Stomach (tissue), 19 donors: ENCODE measurements around the gene ADAM29. TPM values are rescaled to one million over a fixed set of nuclear protein-coding genes. Genes with fewer than 3 reads are reported as not detected.
"Not testable (repeated sequence)": the region's sequence is repeated elsewhere in the genome, so short reads cannot be mapped to it uniquely, and the experiment has no call there.

ENCODE experiments used
- DNase-seq, 2 donors: peaks; one replicate each; pipeline versions ENCODE4 v3.0.0 to v3.0.0-alpha.2; 2013 to 2019
- H3K27ac ChIP-seq, 5 donors: fragments of 200-600 bp in 4 of 5; sonication (generic) in 4 of 5; one replicate each; pipeline ENCODE4 v1.5.1; 2013 to 2019; ENCODE audit warnings: mild to moderate bottlenecking in 1 of 5, moderate library complexity in 1 of 5
- H3K27me3 ChIP-seq, 3 donors: fragments of 200-600 bp; sonication (generic); one replicate each; pipeline ENCODE4 v1.5.1; 2017 to 2019; ENCODE audit warnings: mixed run types in 1 of 3
- H3K36me3 ChIP-seq, 4 donors: fragments of 200-600 bp; sonication (generic); 1 replicate in 3 of 4; 2 replicates in 1 of 4; pipeline ENCODE4 v1.5.1; 2016 to 2019
- H3K4me1 ChIP-seq, 4 donors: fragments of 200-600 bp; sonication (generic); one replicate each; pipeline ENCODE4 v1.5.1; 2016 to 2019
- H3K4me3 ChIP-seq, 4 donors: fragments of 200-600 bp; sonication (generic) in 3 of 4; one replicate each; pipeline ENCODE4 v1.5.1; 2016 to 2019; ENCODE audit warnings: mild to moderate bottlenecking in 1 of 4
- H3K9me3 ChIP-seq, 4 donors: fragments of 200-600 bp; sonication (generic); one replicate each; pipeline ENCODE4 v1.5.1; 2016 to 2019
- CTCF ChIP-seq, 7 experiments: fragments of 450-650 bp in 4 of 7; fragments of 200-600 bp in 3 of 7; sonication (generic) in 3 of 7; IDR thresholded peaks; one replicate each; pipeline ENCODE4 v1.5.1; 2016 to 2019; ENCODE audit warnings: antibody characterized with exemption in 7 of 7, control low read depth in 2 of 7, mild to moderate bottlenecking in 1 of 7
- EP300 ChIP-seq: sonication (generic); formaldehyde crosslinking; IDR thresholded peaks from one replicate; pipeline ENCODE4 v1.6.1; 2017; ENCODE audit warnings: antibody characterized with exemption
- POLR2A ChIP-seq, 4 donors: fragments of 450-650 bp; IDR thresholded peaks; one replicate each; pipeline ENCODE4 v1.6.1; 2016; ENCODE audit warnings: antibody characterized with exemption in 4 of 4, control low read depth in 2 of 4, mild to moderate bottlenecking in 1 of 4, moderate library complexity in 1 of 4
- POLR2AphosphoS5 ChIP-seq, 3 donors: sonication (generic); formaldehyde crosslinking; IDR thresholded peaks; one replicate each; pipeline ENCODE4 v1.6.1; 2016; ENCODE audit warnings: antibody characterized with exemption in 3 of 3
- WGBS, 5 donors: extraction: QIAGEN DNeasy Blood & Tissue Kit in 3 of 5; methylation state at CpG; one replicate each; pipeline versions ENCODE4 v1.1.5 to v1.1.7; 2013 to 2018; 5-methylcytosine and 5-hydroxymethylcytosine counted together
- intact Hi-C: fragments of 100-400 bp; cut with DNase I; formaldehyde crosslinking; loops from one replicate; pipeline ENCODE4 v1.15.1; 2023; ENCODE audit warnings: low total_unique reads
- long read RNA-seq, 10 donors: transcript quantifications; one replicate each; lab custom pipeline, GENCODE V29; 2026
- polyA plus RNA-seq, 3 donors: library from polyadenylated mRNA; stranded (reverse); fragments of 200-250 nt; gene quantifications; one replicate each; pipeline ENCODE4 v1.2.3, GENCODE V29; 2013
- total RNA-seq, 5 donors: library from RNA; depleted of rRNA; stranded (reverse); fragments of >200 nt; gene quantifications; one replicate each; pipeline versions ENCODE4 v1.1.0 to v1.2.3, GENCODE V29; 2014 to 2016
- donor health status: healthy with polysubstance abuse.
- donor health status: Bipolar disorder and iron deficiency.
- donor health status: healthy.

Gene ADAM29
- total RNA-seq (not detected), polyA plus RNA-seq (not detected)
- long read RNA-seq, donor 1, result 0 reads
- long read RNA-seq, donor 2, result 0 reads
- long read RNA-seq, donor 3, result 0 reads
- long read RNA-seq, donor 4, result 0 reads
- long read RNA-seq, donor 5, result 0 reads
- long read RNA-seq, donor 6, result 0 reads
- long read RNA-seq, donor 7, result 0 reads
- long read RNA-seq, donor 8, result 0 reads
- long read RNA-seq, donor 9, result 0 reads
- long read RNA-seq, donor 10, result 0 reads

GRCh38 chr4:174918058-174918457 is at the start of gene ADAM29:
Gene ADAM29 (plus strand): TSS chr4:174918358. CDS start chr4:174975526, 57,168 bp downstream.
- Histone ChIP-seq H3K27ac (no peak within 1 kb of the TSS), H3K9me3 (no peaks in the 10 kb centered on the region), H3K27me3 (no peaks in the 10 kb centered on the region), H3K4me1 (no peaks in the 10 kb centered on the region), H3K4me3 (no peak within 1 kb of the TSS), H3K36me3 (no peaks in the 10 kb centered on the region)
- intact Hi-C loops, result no loop called here
- TF ChIP-seq POLR2A (IDR thresholded peaks at IDR 0.05) (no peak), EP300 (no peak), POLR2AphosphoS5 (IDR thresholded peaks at IDR 0.05) (no peak), CTCF (IDR thresholded peaks at IDR 0.05) (no peak)
- 87 to 92% (median 88%) methylated on average over 5 of the region's 5 CpGs for WGBS, 5 donors
- DNase-seq, result no peak

- Histone ChIP-seq H3K27me3 (no peaks in the 10 kb centered on the region), H3K4me1 (peaks cover 0 to 4% (median 0%) of the 10 kb centered on the region in 4 donors), H3K36me3 (no peaks in the 10 kb centered on the region), H3K27ac (no peak overlapping the region), H3K4me3 (no peak overlapping the region), H3K9me3 (no peaks in the 10 kb centered on the region)
- intact Hi-C loops, result no loop called here
- DNase-seq, result no peak
- WGBS, 5 donors, result 54 to 92% (median 65%) methylated on average over 3 of the region's 3 CpGs
- TF ChIP-seq POLR2A (IDR thresholded peaks at IDR 0.05) (no peak), POLR2AphosphoS5 (IDR thresholded peaks at IDR 0.05) (no peak)
These were observed 48.8 kb upstream of the ADAM29 start for GRCh38 chr4:174869339-174869738.

GRCh38 chr4:174870311-174870710 is 47.8 kb upstream of the ADAM29 start:
- Histone ChIP-seq H3K4me3 (no peak overlapping the region), H3K4me1 (peaks cover 0 to 4% (median 0%) of the 10 kb centered on the region in 4 donors), H3K27ac (no peak overlapping the region), H3K36me3 (no peaks in the 10 kb centered on the region), H3K27me3 (no peaks in the 10 kb centered on the region), H3K9me3 (no peaks in the 10 kb centered on the region)
- DNase-seq, result no peak
- 19 to 28% (median 25%) methylated on average over 2 of the region's 2 CpGs for WGBS, 5 donors
- no peak for TF ChIP-seq POLR2A (IDR thresholded peaks at IDR 0.05)
- no peak for TF ChIP-seq CTCF (IDR thresholded peaks at IDR 0.05)
- TF ChIP-seq POLR2AphosphoS5 (IDR thresholded peaks at IDR 0.05), result no peak
- no peak for TF ChIP-seq EP300
- intact Hi-C loops, result no loop called here

- TF ChIP-seq POLR2AphosphoS5 (IDR thresholded peaks at IDR 0.05) (no peak), POLR2A (IDR thresholded peaks at IDR 0.05) (no peak), CTCF (IDR thresholded peaks at IDR 0.05) (no peak), EP300 (no peak)
- intact Hi-C loops, result no loop called here
- peaks cover 0 to 4% (median 0%) of the 10 kb centered on the region in 4 donors for H3K4me1 ChIP-seq
- H3K36me3 ChIP-seq, result no peaks in the 10 kb centered on the region
- H3K27ac ChIP-seq, result no peak overlapping the region
- H3K9me3 ChIP-seq, result no peaks in the 10 kb centered on the region
- H3K4me3 ChIP-seq, result no peak overlapping the region
- no peaks in the 10 kb centered on the region for H3K27me3 ChIP-seq
- no peak for DNase-seq
These were observed 46.8 kb upstream of the ADAM29 start for GRCh38 chr4:174871407-174871806.

- DNase-seq, result peak; percentile 6 to 36
- H3K27ac ChIP-seq, H3K4me1 ChIP-seq, H3K9me3 ChIP-seq, H3K36me3 ChIP-seq, H3K4me3 ChIP-seq, intact Hi-C loops, H3K27me3 ChIP-seq: not testable (repeated sequence)
- 32 to 56% (median 40%) methylated on average over 3 to 4 of the region's 4 CpGs for WGBS, 5 donors
These were observed 45.0 kb upstream of the ADAM29 start for GRCh38 chr4:174873146-174873545.
